HepG2 (cell line): ENCODE data around the gene TCF25. TPM values are rescaled to one million over a fixed set of nuclear protein-coding genes. Genes with fewer than 3 reads are reported as not detected.

ENCODE experiments used
- HDAC2 ChIP-seq: sonication (generic); formaldehyde crosslinking; IDR thresholded peaks from 2 replicates; pipeline ENCODE4 v1.4.0; 2020; ENCODE audit warnings: missing genetic modification reagents
- HINFP ChIP-seq: sonication (generic); formaldehyde crosslinking; IDR thresholded peaks from 2 replicates; pipeline ENCODE4 v1.4.0; 2020; ENCODE audit warnings: low read depth, mild to moderate bottlenecking, missing genetic modification reagents
- HMGXB4 ChIP-seq, 2 experiments: sonication (generic) in 1 of 2; formaldehyde crosslinking in 1 of 2; IDR thresholded peaks; 2 replicates each; pipeline versions ENCODE4 v1.4.0 to v1.6.1; 2018 to 2020; ENCODE audit warnings: missing genetic modification reagents in 2 of 2, borderline replicate concordance in 1 of 2, low read depth in 1 of 2, mild to moderate bottlenecking in 1 of 2, missing biosample characterization in 1 of 2
- MTA1 ChIP-seq: sonication (generic); formaldehyde crosslinking; IDR thresholded peaks from 2 replicates; pipeline ENCODE4 v1.4.0; 2020; ENCODE audit warnings: missing genetic modification reagents, mild to moderate bottlenecking, borderline replicate concordance
- ZNF577 ChIP-seq: sonication (generic); formaldehyde crosslinking; IDR thresholded peaks from 2 replicates; pipeline ENCODE4 v1.4.0; 2020; ENCODE audit warnings: mild to moderate bottlenecking, low read depth, missing genetic modification reagents, borderline replicate concordance
- ZNF761 ChIP-seq: sonication (generic); formaldehyde crosslinking; conservative IDR thresholded peaks from 2 replicates; pipeline ENCODE4 v1.4.0; 2020; ENCODE audit warnings: mild to moderate bottlenecking, missing genetic modification reagents
- ZNF784 ChIP-seq: sonication (generic); formaldehyde crosslinking; IDR thresholded peaks from 2 replicates; pipeline ENCODE4 v1.5.1; 2020; ENCODE audit warnings: missing genetic modification reagents, mild to moderate bottlenecking, borderline replicate concordance
- polyA plus RNA-seq, 8 experiments: library from polyadenylated mRNA; depleted of rRNA in 3 of 8; stranded (reverse) in 7 of 8; unstranded in 1 of 8; fragments of >200 nt; fragmentation: Illumina TruSeq in 4 of 8; extraction: Trizol in 4 of 8; gene quantifications; 2 replicates each; pipeline versions ENCODE4 v1.2.1 to v1.2.3, GENCODE V29; 2011 to 2016; ENCODE audit warnings: low read depth in 4 of 8, missing spikeins in 1 of 8, mixed read lengths in 1 of 8; ENCODE audit not compliant: insufficient read depth in 1 of 8
- total RNA-seq, 5 experiments: library from RNA; depleted of rRNA; stranded (reverse); fragments of >200 nt; fragmentation: Illumina TruSeq; extraction: Trizol; gene quantifications; 2 replicates each; pipeline ENCODE4 v1.2.3, GENCODE V29; 2016; ENCODE audit warnings: low read depth in 1 of 5
- TF ChIP-seq, protein P1 (sequence below): IDR thresholded peaks from 2 replicates; pipeline ENCODE4 v1.6.1; 2016; ENCODE audit warnings: mild to moderate bottlenecking
- TF ChIP-seq, protein P2 (sequence below): sonication (generic); formaldehyde crosslinking; IDR thresholded peaks from 2 replicates; pipeline ENCODE4 v1.5.0; 2020; ENCODE audit warnings: mild to moderate bottlenecking, missing genetic modification reagents, borderline replicate concordance
- TF ChIP-seq, protein P3 (sequence below): sonication (generic); formaldehyde crosslinking; IDR thresholded peaks from 2 replicates; pipeline ENCODE4 v1.4.0; 2020; ENCODE audit warnings: missing genetic modification reagents, borderline replicate concordance

TCF25 gene
- total and polyA plus RNA-seq, 2 of the 13 experiments (the other 11 are each of a cell fraction or from before 2014, with no cell fraction given): 138 to 206 TPM

DNA sequence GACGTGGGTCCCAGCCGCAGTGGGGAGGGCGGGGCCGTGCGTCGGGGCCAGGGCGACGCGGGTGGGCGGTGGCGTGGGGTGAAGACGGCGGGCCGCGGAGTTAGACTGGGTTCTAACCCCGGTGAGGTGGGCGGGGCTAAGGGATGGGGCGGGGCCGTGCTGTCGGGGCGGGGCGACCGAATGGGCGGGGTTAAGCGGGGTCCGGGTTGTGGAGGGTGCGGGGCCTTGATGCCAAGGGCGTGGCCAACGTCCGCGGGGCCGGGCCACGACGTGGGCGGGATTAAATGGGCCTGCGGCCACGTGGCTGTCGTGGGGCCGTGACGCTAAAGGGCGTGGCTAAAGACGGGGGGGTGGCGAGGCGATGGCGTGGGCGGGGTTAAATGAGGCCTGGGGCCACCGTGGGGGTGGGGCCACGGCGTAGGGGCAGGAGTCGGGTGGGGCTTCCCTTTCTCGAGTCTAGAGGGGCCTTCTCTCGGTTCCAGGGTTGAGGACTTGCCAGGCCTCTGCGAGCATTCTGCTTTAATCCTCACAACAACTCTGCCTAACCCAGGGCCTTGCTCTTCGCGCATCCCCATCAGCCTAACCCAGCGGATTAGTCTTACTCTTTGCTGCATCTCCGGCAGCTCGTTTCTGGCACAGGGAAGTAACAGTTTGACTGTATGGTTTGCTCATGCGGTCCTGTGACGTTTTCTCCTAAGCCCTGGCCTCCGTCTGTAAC lies 739 bp downstream of the TCF25 start (continued):
- TF ChIP-seq ZNF761 (CRISPR knock-in tag): no peak
- TF ChIP-seq HMGXB4 (CRISPR knock-in tag; IDR thresholded peaks at IDR 0.05; ENCODE audit: borderline replicate concordance in 1 of 2, low read depth in 1 of 2): 0 out of 4 replicates have a peak, but pooled peaks of 1 of the 2 experiments have one; percentile 29
- TF ChIP-seq ZNF577 (CRISPR knock-in tag): no peak
- TF ChIP-seq MTA1: peak; percentile 5; the same call in 1 of the 2 replicates
- 0 out of 2 replicates have a peak, but pooled peaks have one; percentile 48 for TF ChIP-seq ZNF784
- TF ChIP-seq HINFP (CRISPR knock-in tag): peak; percentile 97
- TF ChIP-seq, protein P1, sequence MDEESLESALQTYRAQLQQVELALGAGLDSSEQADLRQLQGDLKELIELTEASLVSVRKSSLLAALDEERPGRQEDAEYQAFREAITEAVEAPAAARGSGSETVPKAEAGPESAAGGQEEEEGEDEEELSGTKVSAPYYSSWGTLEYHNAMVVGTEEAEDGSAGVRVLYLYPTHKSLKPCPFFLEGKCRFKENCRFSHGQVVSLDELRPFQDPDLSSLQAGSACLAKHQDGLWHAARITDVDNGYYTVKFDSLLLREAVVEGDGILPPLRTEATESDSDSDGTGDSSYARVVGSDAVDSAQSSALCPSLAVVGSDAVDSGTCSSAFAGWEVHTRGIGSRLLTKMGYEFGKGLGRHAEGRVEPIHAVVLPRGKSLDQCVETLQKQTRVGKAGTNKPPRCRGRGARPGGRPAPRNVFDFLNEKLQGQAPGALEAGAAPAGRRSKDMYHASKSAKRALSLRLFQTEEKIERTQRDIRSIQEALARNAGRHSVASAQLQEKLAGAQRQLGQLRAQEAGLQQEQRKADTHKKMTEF (CRISPR knock-in tag): peak; percentile 34; the same call in 1 of the 2 replicates
- TF ChIP-seq, protein P2, sequence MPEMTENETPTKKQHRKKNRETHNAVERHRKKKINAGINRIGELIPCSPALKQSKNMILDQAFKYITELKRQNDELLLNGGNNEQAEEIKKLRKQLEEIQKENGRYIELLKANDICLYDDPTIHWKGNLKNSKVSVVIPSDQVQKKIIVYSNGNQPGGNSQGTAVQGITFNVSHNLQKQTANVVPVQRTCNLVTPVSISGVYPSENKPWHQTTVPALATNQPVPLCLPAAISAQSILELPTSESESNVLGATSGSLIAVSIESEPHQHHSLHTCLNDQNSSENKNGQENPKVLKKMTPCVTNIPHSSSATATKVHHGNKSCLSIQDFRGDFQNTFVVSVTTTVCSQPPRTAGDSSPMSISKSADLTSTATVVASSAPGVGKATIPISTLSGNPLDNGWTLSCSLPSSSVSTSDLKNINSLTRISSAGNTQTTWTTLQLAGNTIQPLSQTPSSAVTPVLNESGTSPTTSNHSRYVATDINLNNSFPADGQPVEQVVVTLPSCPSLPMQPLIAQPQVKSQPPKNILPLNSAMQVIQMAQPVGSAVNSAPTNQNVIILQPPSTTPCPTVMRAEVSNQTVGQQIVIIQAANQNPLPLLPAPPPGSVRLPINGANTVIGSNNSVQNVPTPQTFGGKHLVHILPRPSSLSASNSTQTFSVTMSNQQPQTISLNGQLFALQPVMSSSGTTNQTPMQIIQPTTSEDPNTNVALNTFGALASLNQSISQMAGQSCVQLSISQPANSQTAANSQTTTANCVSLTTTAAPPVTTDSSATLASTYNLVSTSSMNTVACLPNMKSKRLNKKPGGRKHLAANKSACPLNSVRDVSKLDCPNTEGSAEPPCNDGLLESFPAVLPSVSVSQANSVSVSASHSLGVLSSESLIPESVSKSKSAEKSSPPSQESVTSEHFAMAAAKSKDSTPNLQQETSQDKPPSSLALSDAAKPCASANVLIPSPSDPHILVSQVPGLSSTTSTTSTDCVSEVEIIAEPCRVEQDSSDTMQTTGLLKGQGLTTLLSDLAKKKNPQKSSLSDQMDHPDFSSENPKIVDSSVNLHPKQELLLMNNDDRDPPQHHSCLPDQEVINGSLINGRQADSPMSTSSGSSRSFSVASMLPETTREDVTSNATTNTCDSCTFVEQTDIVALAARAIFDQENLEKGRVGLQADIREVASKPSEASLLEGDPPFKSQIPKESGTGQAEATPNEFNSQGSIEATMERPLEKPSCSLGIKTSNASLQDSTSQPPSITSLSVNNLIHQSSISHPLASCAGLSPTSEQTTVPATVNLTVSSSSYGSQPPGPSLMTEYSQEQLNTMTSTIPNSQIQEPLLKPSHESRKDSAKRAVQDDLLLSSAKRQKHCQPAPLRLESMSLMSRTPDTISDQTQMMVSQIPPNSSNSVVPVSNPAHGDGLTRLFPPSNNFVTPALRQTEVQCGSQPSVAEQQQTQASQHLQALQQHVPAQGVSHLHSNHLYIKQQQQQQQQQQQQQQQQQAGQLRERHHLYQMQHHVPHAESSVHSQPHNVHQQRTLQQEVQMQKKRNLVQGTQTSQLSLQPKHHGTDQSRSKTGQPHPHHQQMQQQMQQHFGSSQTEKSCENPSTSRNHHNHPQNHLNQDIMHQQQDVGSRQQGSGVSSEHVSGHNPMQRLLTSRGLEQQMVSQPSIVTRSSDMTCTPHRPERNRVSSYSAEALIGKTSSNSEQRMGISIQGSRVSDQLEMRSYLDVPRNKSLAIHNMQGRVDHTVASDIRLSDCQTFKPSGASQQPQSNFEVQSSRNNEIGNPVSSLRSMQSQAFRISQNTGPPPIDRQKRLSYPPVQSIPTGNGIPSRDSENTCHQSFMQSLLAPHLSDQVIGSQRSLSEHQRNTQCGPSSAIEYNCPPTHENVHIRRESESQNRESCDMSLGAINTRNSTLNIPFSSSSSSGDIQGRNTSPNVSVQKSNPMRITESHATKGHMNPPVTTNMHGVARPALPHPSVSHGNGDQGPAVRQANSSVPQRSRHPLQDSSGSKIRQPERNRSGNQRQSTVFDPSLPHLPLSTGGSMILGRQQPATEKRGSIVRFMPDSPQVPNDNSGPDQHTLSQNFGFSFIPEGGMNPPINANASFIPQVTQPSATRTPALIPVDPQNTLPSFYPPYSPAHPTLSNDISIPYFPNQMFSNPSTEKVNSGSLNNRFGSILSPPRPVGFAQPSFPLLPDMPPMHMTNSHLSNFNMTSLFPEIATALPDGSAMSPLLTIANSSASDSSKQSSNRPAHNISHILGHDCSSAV (CRISPR knock-in tag): no peak
- TF ChIP-seq, protein P3, sequence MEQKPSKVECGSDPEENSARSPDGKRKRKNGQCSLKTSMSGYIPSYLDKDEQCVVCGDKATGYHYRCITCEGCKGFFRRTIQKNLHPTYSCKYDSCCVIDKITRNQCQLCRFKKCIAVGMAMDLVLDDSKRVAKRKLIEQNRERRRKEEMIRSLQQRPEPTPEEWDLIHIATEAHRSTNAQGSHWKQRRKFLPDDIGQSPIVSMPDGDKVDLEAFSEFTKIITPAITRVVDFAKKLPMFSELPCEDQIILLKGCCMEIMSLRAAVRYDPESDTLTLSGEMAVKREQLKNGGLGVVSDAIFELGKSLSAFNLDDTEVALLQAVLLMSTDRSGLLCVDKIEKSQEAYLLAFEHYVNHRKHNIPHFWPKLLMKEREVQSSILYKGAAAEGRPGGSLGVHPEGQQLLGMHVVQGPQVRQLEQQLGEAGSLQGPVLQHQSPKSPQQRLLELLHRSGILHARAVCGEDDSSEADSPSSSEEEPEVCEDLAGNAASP: peak; percentile 11; the same call in 1 of the 2 replicates
- peak; percentile 5 for TF ChIP-seq HDAC2 (CRISPR knock-in tag)
